GM12878 (cell line): ENCODE data around the gene MYBPC2. TPM values are rescaled to one million over a fixed set of nuclear protein-coding genes. Genes with fewer than 3 reads are reported as not detected.

ENCODE experiments used
- BHLHE40 ChIP-seq, 2 experiments: fragments of 450-650 bp in 1 of 2; IDR thresholded peaks; 2 replicates each; pipeline ENCODE4 v1.6.1; 2011 to 2017; ENCODE audit warnings: low read depth in 2 of 2, borderline replicate concordance in 1 of 2, improper control_type of control experiment in 1 of 2, low read length in 1 of 2, mild to moderate bottlenecking in 1 of 2
- CEBPB ChIP-seq, 2 experiments: fragments of 150-350 bp in 1 of 2; IDR thresholded peaks; 2 replicates each; pipeline ENCODE4 v1.6.1; 2012 to 2014; ENCODE audit warnings: low read depth in 2 of 2, low read length in 2 of 2, borderline replicate concordance in 1 of 2, inconsistent platforms in 1 of 2
- CREM ChIP-seq: IDR thresholded peaks from 2 replicates; pipeline ENCODE4 v1.6.1; 2014; ENCODE audit warnings: antibody characterized with exemption, low read depth
- HDGF ChIP-seq: fragments of 450-650 bp; IDR thresholded peaks from 2 replicates; pipeline ENCODE4 v1.6.1; 2016; ENCODE audit warnings: antibody characterized with exemption
- IKZF2 ChIP-seq, 2 experiments: fragments of 450-650 bp; IDR thresholded peaks; 2 replicates each; pipeline ENCODE4 v1.6.1; 2017; ENCODE audit warnings: mild to moderate bottlenecking in 2 of 2, moderate library complexity in 2 of 2
- IRF4 ChIP-seq: IDR thresholded peaks from 2 replicates; pipeline ENCODE4 v1.6.1; 2011; ENCODE audit warnings: low read depth, low read length
- KAT2A ChIP-seq: conservative IDR thresholded peaks from 2 replicates; pipeline ENCODE4 v1.6.1; 2011; ENCODE audit warnings: low read depth, low read length; ENCODE audit not compliant: control insufficient read depth
- RB1 ChIP-seq: fragments of 450-650 bp; formaldehyde crosslinking; IDR thresholded peaks from 2 replicates; pipeline ENCODE4 v1.6.1; 2017; ENCODE audit warnings: mild to moderate bottlenecking, borderline replicate concordance
- SIN3A ChIP-seq: IDR thresholded peaks from 2 replicates; pipeline ENCODE4 v1.6.1; 2012; ENCODE audit warnings: low read depth, low read length, improper control_type of control experiment
- SIX5 ChIP-seq: IDR thresholded peaks from 2 replicates; pipeline ENCODE4 v1.6.1; 2011; ENCODE audit warnings: mild to moderate bottlenecking, low read depth, low read length, moderate library complexity; ENCODE audit not compliant: severe bottlenecking
- SUPT20H ChIP-seq: IDR thresholded peaks from 2 replicates; pipeline ENCODE4 v1.6.1; 2011; ENCODE audit warnings: low read depth, mild to moderate bottlenecking, low read length, moderate library complexity, borderline replicate concordance; ENCODE audit not compliant: control insufficient read depth
- TCF7 ChIP-seq: IDR thresholded peaks from 2 replicates; pipeline ENCODE4 v1.6.1; 2014; ENCODE audit warnings: antibody characterized with exemption, borderline replicate concordance
- ZNF274 ChIP-seq: IDR thresholded peaks from one replicate; pipeline ENCODE4 v1.8.0; 2011; ENCODE audit not compliant: insufficient read length, insufficient read depth
- polyA plus RNA-seq, 11 experiments: library from polyadenylated mRNA; depleted of rRNA in 4 of 11; unstranded in 6 of 11; stranded (reverse) in 5 of 11; fragments of >200 nt; fragmentation: Nextera tagmentation in 4 of 11; fragmentation: Illumina TruSeq in 1 of 11; extraction: Ambion mirVana in 4 of 11; extraction: Trizol in 1 of 11; gene quantifications; 1 replicate in 1 of 11; 2 replicates in 10 of 11; pipeline versions ENCODE4 v1.2.1 to v1.2.3, GENCODE V29; 2011 to 2016; ENCODE audit warnings: inconsistent platforms in 2 of 11, missing spikeins in 2 of 11, low read depth in 1 of 11
- total RNA-seq, 4 experiments: library from RNA; depleted of rRNA in 3 of 4; stranded (reverse); fragments of >200 nt in 3 of 4; fragmentation: Illumina TruSeq in 1 of 4; extraction: Trizol in 1 of 4; gene quantifications; 2 replicates each; pipeline versions ENCODE4 v1.2.1 to v1.2.3, GENCODE V29; 2013 to 2021
- TF ChIP-seq, protein P1 (sequence below): IDR thresholded peaks from 2 replicates; pipeline ENCODE4 v1.6.1; 2011; ENCODE audit warnings: borderline replicate concordance, low read depth, mild to moderate bottlenecking, moderate library complexity, low read length; ENCODE audit not compliant: insufficient read depth, poor library complexity, severe bottlenecking
- TF ChIP-seq, protein P2 (sequence below): IDR thresholded peaks from 2 replicates; pipeline ENCODE4 v1.6.1; 2012; ENCODE audit warnings: low read depth, low read length, improper control_type of control experiment
- TF ChIP-seq, protein P3 (sequence below): fragments of 450-650 bp; formaldehyde crosslinking; IDR thresholded peaks from 2 replicates; pipeline ENCODE4 v1.5.0; 2022; ENCODE audit warnings: mild to moderate bottlenecking, missing genetic modification characterization
- TF ChIP-seq, protein P4 (sequence below): fragments of 450-650 bp; IDR thresholded peaks from 2 replicates; pipeline ENCODE4 v1.6.1; 2016; ENCODE audit warnings: mild to moderate bottlenecking
- TF ChIP-seq, protein P5 (sequence below): fragments of 450-650 bp; IDR thresholded peaks from 2 replicates; pipeline ENCODE4 v1.6.1; 2018; ENCODE audit warnings: mild to moderate bottlenecking, low read depth, moderate library complexity; ENCODE audit not compliant: partially characterized antibody

MYBPC2 gene
- total and polyA plus RNA-seq, 10 of the 15 experiments (the other 5 are each of a cell fraction or from before 2014, with no cell fraction given): 0.09 to 2.6 (median 0.61) TPM

DNA sequence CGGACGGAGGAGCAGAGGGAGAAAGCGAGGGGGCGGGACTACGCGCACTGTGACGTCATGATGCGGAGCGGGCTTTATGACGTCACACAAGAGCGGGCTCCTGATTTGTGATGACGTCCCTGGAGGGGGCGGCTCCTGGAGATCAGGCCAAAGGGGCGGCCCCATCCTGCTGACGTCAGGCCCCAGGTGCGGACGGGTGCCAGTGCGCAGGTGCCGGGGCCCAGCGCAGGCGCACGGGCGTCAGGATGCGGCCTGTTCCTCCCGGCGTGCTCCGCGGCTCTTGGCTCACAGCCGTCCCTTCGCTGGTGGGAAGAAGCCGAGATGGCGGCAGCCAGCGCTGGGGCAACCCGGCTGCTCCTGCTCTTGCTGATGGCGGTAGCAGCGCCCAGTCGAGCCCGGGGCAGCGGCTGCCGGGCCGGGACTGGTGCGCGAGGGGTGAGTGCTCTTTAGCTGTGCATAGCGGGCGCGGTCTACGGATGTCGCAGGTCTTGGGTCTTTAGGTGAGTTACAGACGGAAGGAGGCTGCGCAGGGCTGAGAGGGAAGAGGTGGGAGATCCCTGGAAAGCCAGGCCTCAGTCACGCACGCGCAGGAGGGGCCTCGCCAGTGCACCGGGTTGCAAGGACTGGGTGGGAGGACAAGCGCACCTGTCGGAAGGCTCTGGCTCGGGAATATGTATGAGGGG lies 43.7 kb downstream of the MYBPC2 start, which contains the start of the genes EMC10 and GARIN5A (continued):
- TF ChIP-seq CEBPB (IDR thresholded peaks at IDR 0.05; ENCODE audit: borderline replicate concordance in 1 of 2, low read depth in 2 of 2, low read length in 2 of 2) (no peak), IRF4 (no peak), SIN3A (0 out of 2 replicates have a peak, but pooled peaks have one; percentile 20), RB1 (no peak; the same call in 1 of the 2 replicates), KAT2A (no peak), ZNF274 (no peak), HDGF (0 out of 2 replicates have a peak, but pooled peaks have one; percentile 14), TCF7 (no peak), SUPT20H (no peak), SIX5 (no peak), BHLHE40 (IDR thresholded peaks at IDR 0.05; ENCODE audit: borderline replicate concordance in 1 of 2, low read depth in 2 of 2, low read length in 1 of 2) (peak in 1 of 2 experiments; percentile 72; a peak in 2 of 4 replicates), CREM (peak; percentile 100), IKZF2 (IDR thresholded peaks at IDR 0.05) (peak; percentile 31 to 40; a peak in 2 of 4 replicates)
- TF ChIP-seq, protein P1, sequence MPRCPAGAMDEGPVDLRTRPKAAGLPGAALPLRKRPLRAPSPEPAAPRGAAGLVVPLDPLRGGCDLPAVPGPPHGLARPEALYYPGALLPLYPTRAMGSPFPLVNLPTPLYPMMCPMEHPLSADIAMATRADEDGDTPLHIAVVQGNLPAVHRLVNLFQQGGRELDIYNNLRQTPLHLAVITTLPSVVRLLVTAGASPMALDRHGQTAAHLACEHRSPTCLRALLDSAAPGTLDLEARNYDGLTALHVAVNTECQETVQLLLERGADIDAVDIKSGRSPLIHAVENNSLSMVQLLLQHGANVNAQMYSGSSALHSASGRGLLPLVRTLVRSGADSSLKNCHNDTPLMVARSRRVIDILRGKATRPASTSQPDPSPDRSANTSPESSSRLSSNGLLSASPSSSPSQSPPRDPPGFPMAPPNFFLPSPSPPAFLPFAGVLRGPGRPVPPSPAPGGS: no peak
- TF ChIP-seq, protein P2, sequence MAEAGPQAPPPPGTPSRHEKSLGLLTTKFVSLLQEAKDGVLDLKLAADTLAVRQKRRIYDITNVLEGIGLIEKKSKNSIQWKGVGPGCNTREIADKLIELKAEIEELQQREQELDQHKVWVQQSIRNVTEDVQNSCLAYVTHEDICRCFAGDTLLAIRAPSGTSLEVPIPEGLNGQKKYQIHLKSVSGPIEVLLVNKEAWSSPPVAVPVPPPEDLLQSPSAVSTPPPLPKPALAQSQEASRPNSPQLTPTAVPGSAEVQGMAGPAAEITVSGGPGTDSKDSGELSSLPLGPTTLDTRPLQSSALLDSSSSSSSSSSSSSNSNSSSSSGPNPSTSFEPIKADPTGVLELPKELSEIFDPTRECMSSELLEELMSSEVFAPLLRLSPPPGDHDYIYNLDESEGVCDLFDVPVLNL: no peak
- TF ChIP-seq, protein P3, sequence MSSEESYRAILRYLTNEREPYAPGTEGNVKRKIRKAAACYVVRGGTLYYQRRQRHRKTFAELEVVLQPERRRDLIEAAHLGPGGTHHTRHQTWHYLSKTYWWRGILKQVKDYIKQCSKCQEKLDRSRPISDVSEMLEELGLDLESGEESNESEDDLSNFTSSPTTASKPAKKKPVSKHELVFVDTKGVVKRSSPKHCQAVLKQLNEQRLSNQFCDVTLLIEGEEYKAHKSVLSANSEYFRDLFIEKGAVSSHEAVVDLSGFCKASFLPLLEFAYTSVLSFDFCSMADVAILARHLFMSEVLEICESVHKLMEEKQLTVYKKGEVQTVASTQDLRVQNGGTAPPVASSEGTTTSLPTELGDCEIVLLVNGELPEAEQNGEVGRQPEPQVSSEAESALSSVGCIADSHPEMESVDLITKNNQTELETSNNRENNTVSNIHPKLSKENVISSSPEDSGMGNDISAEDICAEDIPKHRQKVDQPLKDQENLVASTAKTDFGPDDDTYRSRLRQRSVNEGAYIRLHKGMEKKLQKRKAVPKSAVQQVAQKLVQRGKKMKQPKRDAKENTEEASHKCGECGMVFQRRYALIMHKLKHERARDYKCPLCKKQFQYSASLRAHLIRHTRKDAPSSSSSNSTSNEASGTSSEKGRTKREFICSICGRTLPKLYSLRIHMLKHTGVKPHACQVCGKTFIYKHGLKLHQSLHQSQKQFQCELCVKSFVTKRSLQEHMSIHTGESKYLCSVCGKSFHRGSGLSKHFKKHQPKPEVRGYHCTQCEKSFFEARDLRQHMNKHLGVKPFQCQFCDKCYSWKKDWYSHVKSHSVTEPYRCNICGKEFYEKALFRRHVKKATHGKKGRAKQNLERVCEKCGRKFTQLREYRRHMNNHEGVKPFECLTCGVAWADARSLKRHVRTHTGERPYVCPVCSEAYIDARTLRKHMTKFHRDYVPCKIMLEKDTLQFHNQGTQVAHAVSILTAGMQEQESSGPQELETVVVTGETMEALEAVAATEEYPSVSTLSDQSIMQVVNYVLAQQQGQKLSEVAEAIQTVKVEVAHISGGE: no peak
- TF ChIP-seq, protein P4, sequence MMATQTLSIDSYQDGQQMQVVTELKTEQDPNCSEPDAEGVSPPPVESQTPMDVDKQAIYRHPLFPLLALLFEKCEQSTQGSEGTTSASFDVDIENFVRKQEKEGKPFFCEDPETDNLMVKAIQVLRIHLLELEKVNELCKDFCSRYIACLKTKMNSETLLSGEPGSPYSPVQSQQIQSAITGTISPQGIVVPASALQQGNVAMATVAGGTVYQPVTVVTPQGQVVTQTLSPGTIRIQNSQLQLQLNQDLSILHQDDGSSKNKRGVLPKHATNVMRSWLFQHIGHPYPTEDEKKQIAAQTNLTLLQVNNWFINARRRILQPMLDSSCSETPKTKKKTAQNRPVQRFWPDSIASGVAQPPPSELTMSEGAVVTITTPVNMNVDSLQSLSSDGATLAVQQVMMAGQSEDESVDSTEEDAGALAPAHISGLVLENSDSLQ: peak; percentile 54; the same call in 1 of the 2 replicates
- TF ChIP-seq, protein P5, sequence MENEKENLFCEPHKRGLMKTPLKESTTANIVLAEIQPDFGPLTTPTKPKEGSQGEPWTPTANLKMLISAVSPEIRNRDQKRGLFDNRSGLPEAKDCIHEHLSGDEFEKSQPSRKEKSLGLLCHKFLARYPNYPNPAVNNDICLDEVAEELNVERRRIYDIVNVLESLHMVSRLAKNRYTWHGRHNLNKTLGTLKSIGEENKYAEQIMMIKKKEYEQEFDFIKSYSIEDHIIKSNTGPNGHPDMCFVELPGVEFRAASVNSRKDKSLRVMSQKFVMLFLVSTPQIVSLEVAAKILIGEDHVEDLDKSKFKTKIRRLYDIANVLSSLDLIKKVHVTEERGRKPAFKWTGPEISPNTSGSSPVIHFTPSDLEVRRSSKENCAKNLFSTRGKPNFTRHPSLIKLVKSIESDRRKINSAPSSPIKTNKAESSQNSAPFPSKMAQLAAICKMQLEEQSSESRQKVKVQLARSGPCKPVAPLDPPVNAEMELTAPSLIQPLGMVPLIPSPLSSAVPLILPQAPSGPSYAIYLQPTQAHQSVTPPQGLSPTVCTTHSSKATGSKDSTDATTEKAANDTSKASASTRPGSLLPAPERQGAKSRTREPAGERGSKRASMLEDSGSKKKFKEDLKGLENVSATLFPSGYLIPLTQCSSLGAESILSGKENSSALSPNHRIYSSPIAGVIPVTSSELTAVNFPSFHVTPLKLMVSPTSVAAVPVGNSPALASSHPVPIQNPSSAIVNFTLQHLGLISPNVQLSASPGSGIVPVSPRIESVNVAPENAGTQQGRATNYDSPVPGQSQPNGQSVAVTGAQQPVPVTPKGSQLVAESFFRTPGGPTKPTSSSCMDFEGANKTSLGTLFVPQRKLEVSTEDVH: peak; percentile 56
